HCT116 (cell line): ENCODE data around the gene MED15. TPM values are rescaled to one million over a fixed set of nuclear protein-coding genes. Genes with fewer than 3 reads are reported as not detected.

Experiments used
- ATAC-seq: fragments of 200-7000 bp; cut with Tn5 transposase; 2 replicates; pipeline ENCODE4 v1.9.1; 2020; ENCODE audit warnings: mild to moderate bottlenecking, moderate library complexity
- BruUV-seq: library from RNA; stranded (reverse); fragments of 400-500 nt; replicated peaks from 2 replicates; lab custom pipeline; 2021; lab: Mats Ljungman, UMichigan
- CTCF ChIA-PET: fragments of 300-600 bp; sonication (Branson Sonifier 250); formaldehyde crosslinking; loops from one replicate; lab custom pipeline; 2021; ENCODE audit warnings: antibody characterized with exemption; lab: Charles Lee
- POLR2A ChIA-PET: fragments of 300-600, 350-600 bp; sonication (Branson Sonifier 250); formaldehyde crosslinking; loops from one replicate; lab custom pipeline; 2021; ENCODE audit warnings: antibody characterized with exemption; lab: Charles Lee
- RAD21 ChIA-PET, 2 experiments: fragments of 300-600 bp; sonication (Branson Sonifier 250); formaldehyde crosslinking; loops; one replicate each; lab custom pipeline; 2023; ENCODE audit warnings: low total read pairs in 2 of 2; ENCODE audit not compliant: uncharacterized antibody in 2 of 2, unreplicated experiment in 2 of 2, low non-redundant PET in 1 of 2; lab: Charles Lee
- DNase-seq: peaks from one replicate; pipeline ENCODE4 v3.0.0-alpha.2; 2010; ENCODE audit warnings: low read depth, low spot score
- H2AFZ ChIP-seq: fragments of 200-600 bp; shearing (Covaris generic), sonication (generic); 2 replicates; pipeline ENCODE4 v1.6.1; 2017; ENCODE audit warnings: low read depth, mixed run types, mixed read lengths, antibody characterized with exemption, low read length; ENCODE audit not compliant: poor library complexity, severe bottlenecking
- H3K27ac ChIP-seq: 2 replicates; pipeline ENCODE4 v1.5.1; 2012; ENCODE audit warnings: low read depth, low read length
- H3K27me3 ChIP-seq: fragments of 200-600 bp; sonication (generic); 2 replicates; pipeline ENCODE4 v1.6.1; 2016; ENCODE audit warnings: mixed run types, low read length, mixed read lengths; ENCODE audit not compliant: insufficient read depth
- H3K36me3 ChIP-seq, 2 experiments: fragments of 200-500 bp in 1 of 2; fragments of 200-600 bp in 1 of 2; sonication (Bioruptor generic) in 1 of 2; sonication (generic) in 1 of 2; 2 replicates each; pipeline versions ENCODE4 v1.5.1 to v1.6.1; 2014 to 2016; ENCODE audit warnings: low read length in 2 of 2, inconsistent platforms in 1 of 2, mixed read lengths in 1 of 2, mixed run types in 1 of 2; ENCODE audit not compliant: insufficient read depth in 2 of 2, control insufficient read depth in 1 of 2
- H3K4me1 ChIP-seq, 2 experiments: fragments of 200-600 bp in 1 of 2; sonication (generic) in 1 of 2; 2 replicates each; pipeline versions ENCODE4 v1.5.1 to v1.6.1; 2012 to 2017; ENCODE audit warnings: low read length in 2 of 2, inconsistent platforms in 1 of 2, mild to moderate bottlenecking in 1 of 2, mixed read lengths in 1 of 2, mixed run types in 1 of 2, moderate library complexity in 1 of 2; ENCODE audit not compliant: insufficient read depth in 2 of 2, control insufficient read depth in 1 of 2
- H3K4me2 ChIP-seq: fragments of 200-600 bp; sonication (generic); 2 replicates; pipeline ENCODE4 v1.6.1; 2017; ENCODE audit warnings: mixed run types, low read length, mixed read lengths
- H3K4me3 ChIP-seq, 2 experiments: fragments of 200-600 bp in 1 of 2; sonication (generic) in 1 of 2; replicated peaks in 1 of 2; 2 replicates each; pipeline ENCODE4 v1.5.1; 2011 to 2016; ENCODE audit warnings: low read length in 2 of 2, control low read depth in 1 of 2, low read depth in 1 of 2, mild to moderate bottlenecking in 1 of 2, mixed read lengths in 1 of 2, mixed run types in 1 of 2
- H3K79me2 ChIP-seq: fragments of 200-600 bp; sonication (generic); 2 replicates; pipeline ENCODE4 v1.6.1; 2017; ENCODE audit warnings: mild to moderate bottlenecking, mixed run types, low read length, moderate library complexity, mixed read lengths; ENCODE audit not compliant: insufficient read depth
- H3K9ac ChIP-seq: fragments of 200-600 bp; sonication (generic); 2 replicates; pipeline ENCODE4 v1.6.1; 2016; ENCODE audit warnings: low read length, mixed read lengths
- H3K9me2 ChIP-seq: fragments of 200-600 bp; sonication (generic), shearing (Covaris generic); 2 replicates; pipeline ENCODE4 v1.6.1; 2017; ENCODE audit warnings: mixed run types, mild to moderate bottlenecking, moderate library complexity; ENCODE audit not compliant: insufficient read depth
- H3K9me3 ChIP-seq, 2 experiments: fragments of 200-500 bp in 1 of 2; fragments of 200-600 bp in 1 of 2; sonication (Bioruptor generic) in 1 of 2; sonication (generic) in 1 of 2; 2 replicates each; pipeline ENCODE4 v1.6.1; 2014 to 2017; ENCODE audit warnings: low read length in 2 of 2, mixed read lengths in 2 of 2, inconsistent platforms in 1 of 2, low read depth in 1 of 2, mild to moderate bottlenecking in 1 of 2, mixed run types in 1 of 2, moderate library complexity in 1 of 2; ENCODE audit not compliant: control insufficient read depth in 1 of 2, insufficient read depth in 1 of 2
- H4K20me1 ChIP-seq: fragments of 200-600 bp; sonication (generic), shearing (Covaris generic); 2 replicates; pipeline ENCODE4 v1.6.1; 2017; ENCODE audit warnings: mixed run types, mild to moderate bottlenecking, moderate library complexity; ENCODE audit not compliant: insufficient read depth
- EZH2 ChIP-seq: fragments of 200-600 bp; sonication (generic); IDR thresholded peaks from 2 replicates; pipeline ENCODE4 v1.6.1; 2017; ENCODE audit warnings: antibody characterized with exemption, mixed run types
- EZH2phosphoT487 ChIP-seq: fragments of 200-600 bp; IDR thresholded peaks from 2 replicates; pipeline ENCODE4 v1.6.1; 2018; ENCODE audit warnings: antibody characterized with exemption, borderline replicate concordance
- intact Hi-C: fragments of 100-400 bp; cut with micrococcal nuclease; formaldehyde crosslinking; loops from 2 replicates; pipeline ENCODE4 v1.10.0; 2022
- total RNA-seq: library from RNA; stranded (reverse); gene quantifications from one replicate; pipeline ENCODE4 v1.2.1, GENCODE V29; 2021; ENCODE audit not compliant: unreplicated experiment
- TF ChIP-seq, protein P1 (sequence below): IDR thresholded peaks from 2 replicates; pipeline ENCODE4 v1.6.1; 2012; ENCODE audit warnings: low read depth
- TF ChIP-seq, protein P2 (sequence below): IDR thresholded peaks from 2 replicates; pipeline ENCODE4 v1.6.1; 2011; ENCODE audit warnings: mild to moderate bottlenecking, low read length, moderate library complexity; ENCODE audit not compliant: insufficient replicate concordance; ENCODE audit errors: extremely low read depth
- TF ChIP-seq, protein P3 (sequence below), 3 experiments: fragments of 200-600 bp in 1 of 3; sonication (generic) in 1 of 3; IDR thresholded peaks in 2 of 3; conservative IDR thresholded peaks in 1 of 3; 2 replicates each; pipeline ENCODE4 v1.5.1; 2012 to 2017; ENCODE audit warnings: low read depth in 2 of 3, low read length in 2 of 3, antibody characterized with exemption in 1 of 3, borderline replicate concordance in 1 of 3, control low read depth in 1 of 3, mild to moderate bottlenecking in 1 of 3, mixed read lengths in 1 of 3, mixed run types in 1 of 3, moderate library complexity in 1 of 3; ENCODE audit not compliant: insufficient read depth in 1 of 3

Gene MED15
- total RNA-seq, 1 experiment from 2014 or later = 81.3 TPM

DNA sequence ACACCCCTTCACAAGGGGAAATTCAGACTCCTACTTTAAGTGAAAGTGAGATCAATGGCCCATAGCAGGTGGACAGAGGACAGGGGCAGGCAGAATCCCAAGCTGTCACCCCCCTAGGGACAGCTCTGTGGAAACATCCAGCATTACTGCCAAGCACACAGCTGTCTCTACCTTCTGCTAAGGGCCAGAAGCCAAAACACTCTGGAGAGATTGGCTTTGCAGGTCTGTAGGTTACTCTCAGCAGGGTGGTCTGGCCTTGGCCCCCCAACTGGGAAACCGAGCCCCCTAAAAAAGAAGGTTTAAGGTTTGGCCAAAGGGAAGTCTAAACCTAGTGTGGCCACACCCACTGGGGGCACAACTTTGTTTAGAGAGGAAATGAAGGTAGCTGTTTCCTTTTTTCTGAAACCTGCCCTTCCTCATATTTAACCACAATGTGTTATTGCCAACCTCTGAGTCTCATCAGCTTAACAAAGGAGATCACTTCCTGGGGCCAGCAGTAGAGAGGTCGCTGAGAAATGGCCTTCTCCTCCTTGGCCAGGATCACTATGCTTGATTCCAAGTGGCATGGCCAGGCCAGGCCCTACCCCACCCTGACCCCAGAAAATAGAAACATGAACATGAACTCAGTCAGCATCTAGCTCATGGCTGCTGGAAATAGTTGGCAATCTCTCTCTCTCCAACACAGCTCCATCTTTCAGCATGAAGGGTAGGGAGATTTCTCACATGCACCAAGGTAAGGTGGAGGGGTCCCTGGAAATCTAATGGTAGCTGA lies 43.9 kb upstream of the MED15 start:
- ChIA-PET POLR2A (no interaction called here), CTCF (no interaction called here), RAD21 (no interaction called here)
- no TSS peak for BruUV-seq
- Histone ChIP-seq H3K4me1 (no peaks in the 10 kb centered on the region), H4K20me1 (no peaks in the 10 kb centered on the region), H3K79me2 (no peaks in the 10 kb centered on the region), H2AFZ (no peak overlapping the region), H3K9ac (no peak overlapping the region), H3K36me3 (no peaks in the 10 kb centered on the region; a peak in 1 of 4 replicates), H3K27me3 (no peaks in the 10 kb centered on the region), H3K9me3 (no peaks in the 10 kb centered on the region), H3K27ac (no peak overlapping the region), H3K9me2 (no peaks in the 10 kb centered on the region), H3K4me3 (no peak overlapping the region), H3K4me2 (no peak overlapping the region)
- intact Hi-C loops = no loop called here
- ATAC-seq (no peak), DNase-seq (no peak)
- TF ChIP-seq EZH2 = no peak
- no peak for TF ChIP-seq EZH2phosphoT487
- TF ChIP-seq, protein P1, sequence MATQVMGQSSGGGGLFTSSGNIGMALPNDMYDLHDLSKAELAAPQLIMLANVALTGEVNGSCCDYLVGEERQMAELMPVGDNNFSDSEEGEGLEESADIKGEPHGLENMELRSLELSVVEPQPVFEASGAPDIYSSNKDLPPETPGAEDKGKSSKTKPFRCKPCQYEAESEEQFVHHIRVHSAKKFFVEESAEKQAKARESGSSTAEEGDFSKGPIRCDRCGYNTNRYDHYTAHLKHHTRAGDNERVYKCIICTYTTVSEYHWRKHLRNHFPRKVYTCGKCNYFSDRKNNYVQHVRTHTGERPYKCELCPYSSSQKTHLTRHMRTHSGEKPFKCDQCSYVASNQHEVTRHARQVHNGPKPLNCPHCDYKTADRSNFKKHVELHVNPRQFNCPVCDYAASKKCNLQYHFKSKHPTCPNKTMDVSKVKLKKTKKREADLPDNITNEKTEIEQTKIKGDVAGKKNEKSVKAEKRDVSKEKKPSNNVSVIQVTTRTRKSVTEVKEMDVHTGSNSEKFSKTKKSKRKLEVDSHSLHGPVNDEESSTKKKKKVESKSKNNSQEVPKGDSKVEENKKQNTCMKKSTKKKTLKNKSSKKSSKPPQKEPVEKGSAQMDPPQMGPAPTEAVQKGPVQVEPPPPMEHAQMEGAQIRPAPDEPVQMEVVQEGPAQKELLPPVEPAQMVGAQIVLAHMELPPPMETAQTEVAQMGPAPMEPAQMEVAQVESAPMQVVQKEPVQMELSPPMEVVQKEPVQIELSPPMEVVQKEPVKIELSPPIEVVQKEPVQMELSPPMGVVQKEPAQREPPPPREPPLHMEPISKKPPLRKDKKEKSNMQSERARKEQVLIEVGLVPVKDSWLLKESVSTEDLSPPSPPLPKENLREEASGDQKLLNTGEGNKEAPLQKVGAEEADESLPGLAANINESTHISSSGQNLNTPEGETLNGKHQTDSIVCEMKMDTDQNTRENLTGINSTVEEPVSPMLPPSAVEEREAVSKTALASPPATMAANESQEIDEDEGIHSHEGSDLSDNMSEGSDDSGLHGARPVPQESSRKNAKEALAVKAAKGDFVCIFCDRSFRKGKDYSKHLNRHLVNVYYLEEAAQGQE = no peak
- TF ChIP-seq, protein P2, sequence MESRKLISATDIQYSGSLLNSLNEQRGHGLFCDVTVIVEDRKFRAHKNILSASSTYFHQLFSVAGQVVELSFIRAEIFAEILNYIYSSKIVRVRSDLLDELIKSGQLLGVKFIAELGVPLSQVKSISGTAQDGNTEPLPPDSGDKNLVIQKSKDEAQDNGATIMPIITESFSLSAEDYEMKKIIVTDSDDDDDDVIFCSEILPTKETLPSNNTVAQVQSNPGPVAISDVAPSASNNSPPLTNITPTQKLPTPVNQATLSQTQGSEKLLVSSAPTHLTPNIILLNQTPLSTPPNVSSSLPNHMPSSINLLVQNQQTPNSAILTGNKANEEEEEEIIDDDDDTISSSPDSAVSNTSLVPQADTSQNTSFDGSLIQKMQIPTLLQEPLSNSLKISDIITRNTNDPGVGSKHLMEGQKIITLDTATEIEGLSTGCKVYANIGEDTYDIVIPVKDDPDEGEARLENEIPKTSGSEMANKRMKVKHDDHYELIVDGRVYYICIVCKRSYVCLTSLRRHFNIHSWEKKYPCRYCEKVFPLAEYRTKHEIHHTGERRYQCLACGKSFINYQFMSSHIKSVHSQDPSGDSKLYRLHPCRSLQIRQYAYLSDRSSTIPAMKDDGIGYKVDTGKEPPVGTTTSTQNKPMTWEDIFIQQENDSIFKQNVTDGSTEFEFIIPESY = no peak
- TF ChIP-seq, protein P3, sequence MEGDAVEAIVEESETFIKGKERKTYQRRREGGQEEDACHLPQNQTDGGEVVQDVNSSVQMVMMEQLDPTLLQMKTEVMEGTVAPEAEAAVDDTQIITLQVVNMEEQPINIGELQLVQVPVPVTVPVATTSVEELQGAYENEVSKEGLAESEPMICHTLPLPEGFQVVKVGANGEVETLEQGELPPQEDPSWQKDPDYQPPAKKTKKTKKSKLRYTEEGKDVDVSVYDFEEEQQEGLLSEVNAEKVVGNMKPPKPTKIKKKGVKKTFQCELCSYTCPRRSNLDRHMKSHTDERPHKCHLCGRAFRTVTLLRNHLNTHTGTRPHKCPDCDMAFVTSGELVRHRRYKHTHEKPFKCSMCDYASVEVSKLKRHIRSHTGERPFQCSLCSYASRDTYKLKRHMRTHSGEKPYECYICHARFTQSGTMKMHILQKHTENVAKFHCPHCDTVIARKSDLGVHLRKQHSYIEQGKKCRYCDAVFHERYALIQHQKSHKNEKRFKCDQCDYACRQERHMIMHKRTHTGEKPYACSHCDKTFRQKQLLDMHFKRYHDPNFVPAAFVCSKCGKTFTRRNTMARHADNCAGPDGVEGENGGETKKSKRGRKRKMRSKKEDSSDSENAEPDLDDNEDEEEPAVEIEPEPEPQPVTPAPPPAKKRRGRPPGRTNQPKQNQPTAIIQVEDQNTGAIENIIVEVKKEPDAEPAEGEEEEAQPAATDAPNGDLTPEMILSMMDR (IDR thresholded peaks at IDR 0.05 in 2 of 3, conservative IDR thresholded peaks at IDR 0.05 in 1 of 3; ENCODE audit: borderline replicate concordance in 1 of 3, insufficient read depth in 1 of 3, low read depth in 2 of 3, low read length in 2 of 3) = no peak
